ENCODE measurements around the gene TSPAN9. TPM values are rescaled to one million over a fixed set of nuclear protein-coding genes. Genes with fewer than 3 reads are reported as not detected.

The TSPAN9 gene
- total and polyA plus RNA-seq, 10 of the 15 experiments (the other 5 are each of a cell fraction or from before 2014, with no cell fraction given): 0.03 to 1.0 (median 0.12) TPM; not detected in 5

GRCh38 chr12:3265406-3265805, 188.2 kb downstream of the TSPAN9 start:
- BruUV-seq (replicated peaks): no TSS peak
- ATAC-seq: no peak
- Histone ChIP-seq H3K4me3 (no peak overlapping the region), H3K9me3 (replicated peaks; ENCODE audit: control insufficient read depth, insufficient read depth, low read length) (no peaks in the 10 kb centered on the region), H3K4me1 (ENCODE audit: control insufficient read depth, insufficient read depth, low read length) (no peaks in the 10 kb centered on the region), H3K36me3 (ENCODE audit: control insufficient read depth in 2 of 2, insufficient read depth in 2 of 2, low read length in 1 of 2) (no peaks in the 10 kb centered on the region), H2AFZ (ENCODE audit: control insufficient read depth, low read depth, low read length) (no peak overlapping the region), H3K27me3 (replicated peaks in 1 of 2; ENCODE audit: control insufficient read depth in 2 of 2, insufficient read depth in 2 of 2, low read length in 1 of 2) (peaks cover 3 to 6% of the 10 kb centered on the region in 2 experiments; a peak in 2 of 4 replicates), H3K4me2 (ENCODE audit: control insufficient read depth, insufficient read depth) (no peak overlapping the region), H3K79me2 (ENCODE audit: control insufficient read depth, insufficient read depth, low read length) (no peaks in the 10 kb centered on the region), H4K20me1 (ENCODE audit: control insufficient read depth, insufficient read depth) (no peaks in the 10 kb centered on the region), H3K27ac (ENCODE audit: control insufficient read depth, insufficient read depth) (no peak overlapping the region), H3K9ac (ENCODE audit: control insufficient read depth, insufficient read depth, low read length) (no peak overlapping the region)
- no peak for FAIRE-seq
- RAD21 ChIA-PET (ENCODE audit: unreplicated experiment): no interaction called here
- DNase-seq (ENCODE audit: low read depth, low spot score): no peak
- SMC1A ChIA-PET (ENCODE audit: uncharacterized antibody, unreplicated experiment): no interaction called here
- POLR2A ChIA-PET: no interaction called here
- in situ Hi-C loops (cut with MboI): no loop called here
- WGBS (ENCODE audit: insufficient coverage, insufficient replicate concordance, low lambda C conversion rate, missing lambda C conversion rate): 62% methylated on average over 8 of the region's 8 CpGs
- intact Hi-C loops (cut with micrococcal nuclease; ENCODE audit: unreplicated experiment): no loop called here
- CTCF ChIA-PET: interaction anchor here (1.7 kb wide), 1 partner anchor 10 kb away, joined by 5 read pairs; no protein-coding TSS in a partner anchor
- TF ChIP-seq CHD4 (IDR thresholded peaks at IDR 0.05) (no peak), TARDBP (IDR thresholded peaks at IDR 0.05; ENCODE audit: borderline replicate concordance) (no peak), NKRF (conservative IDR thresholded peaks at IDR 0.05) (no peak), ATF7 (IDR thresholded peaks at IDR 0.05; ENCODE audit: low read depth) (no peak), BRCA1 (IDR thresholded peaks at IDR 0.05; ENCODE audit: low read depth, low read length) (no peak), KAT2A (conservative IDR thresholded peaks at IDR 0.05; ENCODE audit: control insufficient read depth, low read depth, low read length) (no peak), BCL3 (IDR thresholded peaks at IDR 0.05; ENCODE audit: borderline replicate concordance, insufficient read depth, low read depth, low read length, poor library complexity, severe bottlenecking) (no peak), NFXL1 (IDR thresholded peaks at IDR 0.05; ENCODE audit: borderline replicate concordance) (no peak), YBX1 (IDR thresholded peaks at IDR 0.05) (no peak), ZZZ3 (IDR thresholded peaks at IDR 0.05; ENCODE audit: control insufficient read depth, insufficient read length, low read depth) (no peak), MTA3 (IDR thresholded peaks at IDR 0.05; ENCODE audit: borderline replicate concordance, low read length) (no peak)
- TF ChIP-seq, protein P1, sequence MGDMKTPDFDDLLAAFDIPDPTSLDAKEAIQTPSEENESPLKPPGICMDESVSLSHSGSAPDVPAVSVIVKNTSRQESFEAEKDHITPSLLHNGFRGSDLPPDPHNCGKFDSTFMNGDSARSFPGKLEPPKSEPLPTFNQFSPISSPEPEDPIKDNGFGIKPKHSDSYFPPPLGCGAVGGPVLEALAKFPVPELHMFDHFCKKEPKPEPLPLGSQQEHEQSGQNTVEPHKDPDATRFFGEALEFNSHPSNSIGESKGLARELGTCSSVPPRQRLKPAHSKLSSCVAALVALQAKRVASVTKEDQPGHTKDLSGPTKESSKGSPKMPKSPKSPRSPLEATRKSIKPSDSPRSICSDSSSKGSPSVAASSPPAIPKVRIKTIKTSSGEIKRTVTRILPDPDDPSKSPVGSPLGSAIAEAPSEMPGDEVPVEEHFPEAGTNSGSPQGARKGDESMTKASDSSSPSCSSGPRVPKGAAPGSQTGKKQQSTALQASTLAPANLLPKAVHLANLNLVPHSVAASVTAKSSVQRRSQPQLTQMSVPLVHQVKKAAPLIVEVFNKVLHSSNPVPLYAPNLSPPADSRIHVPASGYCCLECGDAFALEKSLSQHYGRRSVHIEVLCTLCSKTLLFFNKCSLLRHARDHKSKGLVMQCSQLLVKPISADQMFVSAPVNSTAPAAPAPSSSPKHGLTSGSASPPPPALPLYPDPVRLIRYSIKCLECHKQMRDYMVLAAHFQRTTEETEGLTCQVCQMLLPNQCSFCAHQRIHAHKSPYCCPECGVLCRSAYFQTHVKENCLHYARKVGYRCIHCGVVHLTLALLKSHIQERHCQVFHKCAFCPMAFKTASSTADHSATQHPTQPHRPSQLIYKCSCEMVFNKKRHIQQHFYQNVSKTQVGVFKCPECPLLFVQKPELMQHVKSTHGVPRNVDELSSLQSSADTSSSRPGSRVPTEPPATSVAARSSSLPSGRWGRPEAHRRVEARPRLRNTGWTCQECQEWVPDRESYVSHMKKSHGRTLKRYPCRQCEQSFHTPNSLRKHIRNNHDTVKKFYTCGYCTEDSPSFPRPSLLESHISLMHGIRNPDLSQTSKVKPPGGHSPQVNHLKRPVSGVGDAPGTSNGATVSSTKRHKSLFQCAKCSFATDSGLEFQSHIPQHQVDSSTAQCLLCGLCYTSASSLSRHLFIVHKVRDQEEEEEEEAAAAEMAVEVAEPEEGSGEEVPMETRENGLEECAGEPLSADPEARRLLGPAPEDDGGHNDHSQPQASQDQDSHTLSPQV (IDR thresholded peaks at IDR 0.05): no peak
- TF ChIP-seq, protein P2, sequence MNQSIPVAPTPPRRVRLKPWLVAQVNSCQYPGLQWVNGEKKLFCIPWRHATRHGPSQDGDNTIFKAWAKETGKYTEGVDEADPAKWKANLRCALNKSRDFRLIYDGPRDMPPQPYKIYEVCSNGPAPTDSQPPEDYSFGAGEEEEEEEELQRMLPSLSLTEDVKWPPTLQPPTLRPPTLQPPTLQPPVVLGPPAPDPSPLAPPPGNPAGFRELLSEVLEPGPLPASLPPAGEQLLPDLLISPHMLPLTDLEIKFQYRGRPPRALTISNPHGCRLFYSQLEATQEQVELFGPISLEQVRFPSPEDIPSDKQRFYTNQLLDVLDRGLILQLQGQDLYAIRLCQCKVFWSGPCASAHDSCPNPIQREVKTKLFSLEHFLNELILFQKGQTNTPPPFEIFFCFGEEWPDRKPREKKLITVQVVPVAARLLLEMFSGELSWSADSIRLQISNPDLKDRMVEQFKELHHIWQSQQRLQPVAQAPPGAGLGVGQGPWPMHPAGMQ (IDR thresholded peaks at IDR 0.05; ENCODE audit: borderline replicate concordance): no peak
